H1 (cell line): ENCODE results near the gene KRTAP10-2. TPM values are rescaled to one million over a fixed set of nuclear protein-coding genes. Genes with fewer than 3 reads are reported as not detected.

Experiments
- CTCF ChIA-PET: fragments of 300-600 bp; sonication (Branson Sonifier 250); formaldehyde crosslinking; loops from one replicate; lab custom pipeline; 2021; ENCODE audit not compliant: partially characterized antibody; lab: Charles Lee
- POLR2A ChIA-PET: fragments of 300-600 bp; sonication (Branson Sonifier 250); formaldehyde crosslinking; loops from one replicate; lab custom pipeline; 2021; ENCODE audit warnings: inconsistent platforms; ENCODE audit not compliant: partially characterized antibody; lab: Charles Lee
- DNase-seq, 2 experiments: peaks; one replicate each; pipeline versions ENCODE4 v3.0.0 to v3.0.0-alpha.2; 2010 to 2022; ENCODE audit warnings: low spot score in 2 of 2, low read depth in 1 of 2, mixed read lengths in 1 of 2
- FAIRE-seq: peaks from 2 replicates; lab custom pipeline; 2011; peaks lifted over from hg19 to GRCh38; lab: Jason Lieb, UNC
- H2AFZ ChIP-seq: 2 replicates; pipeline ENCODE4 v1.8.1; 2012; ENCODE audit warnings: low read length, inconsistent platforms
- H2AK5ac ChIP-seq: 2 replicates; pipeline ENCODE4 v1.6.1; 2013; ENCODE audit warnings: low read depth, low read length
- H2BK120ac ChIP-seq: replicated peaks from 2 replicates; pipeline ENCODE3; 2013; ENCODE audit warnings: low read depth, low read length, inconsistent platforms
- H2BK12ac ChIP-seq: 2 replicates; pipeline ENCODE4 v1.6.1; 2013; ENCODE audit warnings: low read depth, low read length
- H2BK15ac ChIP-seq: 2 replicates; pipeline ENCODE4 v1.6.1; 2013; ENCODE audit warnings: low read length
- H2BK20ac ChIP-seq: 2 replicates; pipeline ENCODE4 v1.6.1; 2013; ENCODE audit warnings: low read length
- H2BK5ac ChIP-seq: 2 replicates; pipeline ENCODE4 v1.6.1; 2013; ENCODE audit warnings: low read depth, low read length
- H3K14ac ChIP-seq: 2 replicates; pipeline ENCODE4 v1.6.1; 2013; ENCODE audit warnings: inconsistent platforms; ENCODE audit not compliant: insufficient read length
- H3K18ac ChIP-seq: 2 replicates; pipeline ENCODE4 v1.6.1; 2013; ENCODE audit warnings: low read length; ENCODE audit errors: extremely low read depth
- H3K23ac ChIP-seq: 2 replicates; pipeline ENCODE4 v1.6.1; 2013; ENCODE audit warnings: inconsistent platforms; ENCODE audit not compliant: insufficient read length
- H3K23me2 ChIP-seq: 2 replicates; pipeline ENCODE4 v1.6.1; 2013; ENCODE audit warnings: low read depth, low read length
- H3K27ac ChIP-seq: 2 replicates; pipeline ENCODE4 v1.6.1; 2011; ENCODE audit warnings: low read depth, low read length, inconsistent platforms
- H3K27me3 ChIP-seq, 4 experiments: replicated peaks in 1 of 4; 1 replicate in 1 of 4; 2 replicates in 3 of 4; pipeline versions ENCODE4 v1.6.1 to v1.8.1; 2011 to 2013; ENCODE audit warnings: low read length in 3 of 4, mild to moderate bottlenecking in 3 of 4, inconsistent platforms in 2 of 4, mixed read lengths in 2 of 4, moderate library complexity in 1 of 4; ENCODE audit not compliant: control insufficient read depth in 3 of 4, insufficient read depth in 3 of 4; ENCODE audit errors: extremely low read depth in 1 of 4
- H3K36me3 ChIP-seq, 4 experiments: 2 replicates each; pipeline versions ENCODE4 v1.6.1 to v1.8.1; 2011 to 2013; ENCODE audit warnings: mild to moderate bottlenecking in 4 of 4, low read length in 3 of 4, moderate library complexity in 2 of 4, control low read depth in 1 of 4, inconsistent platforms in 1 of 4; ENCODE audit not compliant: insufficient read depth in 4 of 4, control insufficient read depth in 2 of 4
- H3K4ac ChIP-seq: replicated peaks from 2 replicates; pipeline ENCODE3; 2013; ENCODE audit warnings: low read length, low read depth, mixed read lengths, inconsistent platforms; ENCODE audit not compliant: insufficient read length
- H3K4me1 ChIP-seq, 4 experiments: replicated peaks in 1 of 4; 1 replicate in 1 of 4; 2 replicates in 3 of 4; pipeline versions ENCODE4 v1.6.1 to v1.8.1; 2011 to 2013; ENCODE audit warnings: low read length in 3 of 4, inconsistent platforms in 2 of 4, mixed read lengths in 1 of 4; ENCODE audit not compliant: insufficient read depth in 4 of 4, control insufficient read depth in 3 of 4
- H3K4me2 ChIP-seq, 2 experiments: 2 replicates each; pipeline versions ENCODE4 v1.6.1 to v1.8.1; 2011 to 2013; ENCODE audit warnings: low read depth in 2 of 2, low read length in 2 of 2, control low read depth in 1 of 2, inconsistent platforms in 1 of 2, mild to moderate bottlenecking in 1 of 2; ENCODE audit not compliant: insufficient read depth in 1 of 2
- H3K4me3 ChIP-seq, 4 experiments: fragments of 200-600, 300-600 bp in 1 of 4; sonication (generic), shearing (Covaris generic), sonication (Bioruptor Twin) in 1 of 4; 2 replicates each; pipeline versions ENCODE4 v1.5.1 to v1.8.1; 2011 to 2016; ENCODE audit warnings: low read length in 4 of 4, low read depth in 3 of 4, control low read depth in 2 of 4, inconsistent platforms in 2 of 4, mild to moderate bottlenecking in 2 of 4, mixed read lengths in 1 of 4, moderate library complexity in 1 of 4; ENCODE audit not compliant: insufficient read depth in 2 of 4; ENCODE audit errors: extremely low read depth in 1 of 4
- H3K56ac ChIP-seq: replicated peaks from 2 replicates; pipeline ENCODE3; 2013; ENCODE audit warnings: low read depth, mild to moderate bottlenecking, mixed read lengths, low read length, inconsistent platforms; ENCODE audit not compliant: insufficient read length
- H3K79me1 ChIP-seq: 2 replicates; pipeline ENCODE4 v1.6.1; 2013; ENCODE audit warnings: low read depth, low read length, control low read depth
- H3K79me2 ChIP-seq, 2 experiments: 2 replicates each; pipeline versions ENCODE4 v1.6.1 to v1.8.1; 2012 to 2013; ENCODE audit warnings: low read length in 2 of 2, mild to moderate bottlenecking in 2 of 2, inconsistent platforms in 1 of 2; ENCODE audit not compliant: insufficient read depth in 2 of 2, control insufficient read depth in 1 of 2
- H3K9ac ChIP-seq, 4 experiments: replicated peaks in 1 of 4; 1 replicate in 1 of 4; 2 replicates in 3 of 4; pipeline versions ENCODE4 v1.6.1 to v1.8.1; 2011 to 2013; ENCODE audit warnings: low read depth in 3 of 4, low read length in 3 of 4, control low read depth in 2 of 4, mild to moderate bottlenecking in 2 of 4, moderate library complexity in 2 of 4, inconsistent platforms in 1 of 4; ENCODE audit errors: extremely low read depth in 1 of 4
- H3K9me3 ChIP-seq, 2 experiments: 2 replicates each; pipeline versions ENCODE4 v1.6.1 to v1.8.1; 2012 to 2013; ENCODE audit warnings: mild to moderate bottlenecking in 2 of 2, moderate library complexity in 2 of 2, control low read depth in 1 of 2, inconsistent platforms in 1 of 2, low read depth in 1 of 2, low read length in 1 of 2, mixed read lengths in 1 of 2; ENCODE audit not compliant: insufficient read depth in 2 of 2
- H4K20me1 ChIP-seq, 2 experiments: replicated peaks in 1 of 2; 2 replicates each; pipeline versions ENCODE3 to v1.8.1; 2011 to 2013; ENCODE audit warnings: inconsistent platforms in 2 of 2, low read length in 2 of 2, mild to moderate bottlenecking in 1 of 2; ENCODE audit not compliant: insufficient read depth in 2 of 2, control insufficient read depth in 1 of 2
- H4K5ac ChIP-seq: 2 replicates; pipeline ENCODE4 v1.6.1; 2013; ENCODE audit warnings: low read length, low read depth, mixed read lengths, inconsistent platforms; ENCODE audit not compliant: insufficient read length
- H4K8ac ChIP-seq: 2 replicates; pipeline ENCODE4 v1.8.0; 2013; ENCODE audit warnings: mild to moderate bottlenecking, moderate library complexity, low read length, inconsistent platforms; ENCODE audit not compliant: insufficient read depth; ENCODE audit errors: extremely low read depth
- H4K91ac ChIP-seq: replicated peaks from 2 replicates; pipeline ENCODE3; 2013; ENCODE audit warnings: low read length, mixed read lengths, inconsistent platforms; ENCODE audit not compliant: insufficient read length
- CTBP2 ChIP-seq: IDR thresholded peaks from 2 replicates; pipeline ENCODE4 v1.7.0; 2011; ENCODE audit warnings: borderline replicate concordance, mild to moderate bottlenecking, moderate library complexity, mixed read lengths, low read length; ENCODE audit not compliant: insufficient read depth, insufficient read length
- HDAC2 ChIP-seq, 2 experiments: fragments of 300-600 bp in 1 of 2; sonication (generic) in 1 of 2; IDR thresholded peaks; 2 replicates each; pipeline ENCODE4 v1.6.1; 2011 to 2012; ENCODE audit warnings: low read depth in 2 of 2, low read length in 2 of 2, mild to moderate bottlenecking in 2 of 2, moderate library complexity in 2 of 2, borderline replicate concordance in 1 of 2, inconsistent platforms in 1 of 2
- POLR2AphosphoS5 ChIP-seq: IDR thresholded peaks from 2 replicates; pipeline ENCODE4 v1.6.1; 2011; ENCODE audit warnings: low read depth, low read length
- POU5F1 ChIP-seq: IDR thresholded peaks from 2 replicates; pipeline ENCODE4 v1.6.1; 2011; ENCODE audit warnings: low read depth, mild to moderate bottlenecking, low read length, moderate library complexity
- RBBP5 ChIP-seq: IDR thresholded peaks from 2 replicates; pipeline ENCODE4 v1.7.1; 2012; ENCODE audit warnings: low read depth, mild to moderate bottlenecking, inconsistent platforms, low read length, moderate library complexity, borderline replicate concordance
- TEAD4 ChIP-seq: IDR thresholded peaks from 2 replicates; pipeline ENCODE4 v1.6.1; 2012; ENCODE audit warnings: low read depth, low read length, inconsistent platforms, mixed read lengths
- WGBS, 2 experiments: shearing (Covaris generic) in 1 of 2; methylation state at CpG; one replicate each; pipeline versions ENCODE4 v1.1.6 to v1.1.7; 2013 to 2015; ENCODE audit warnings: low lambda C conversion rate in 2 of 2, mixed read lengths in 2 of 2, inconsistent platforms in 1 of 2, low coverage in 1 of 2, missing lambda C conversion rate in 1 of 2; ENCODE audit not compliant: insufficient replicate concordance in 2 of 2, insufficient coverage in 1 of 2, insufficient read length in 1 of 2; ENCODE audit errors: extremely low coverage in 1 of 2, missing lambda C conversion rate in 1 of 2; 5-methylcytosine and 5-hydroxymethylcytosine counted together
- polyA plus RNA-seq, 7 experiments: library from polyadenylated mRNA; depleted of rRNA in 3 of 7; stranded (reverse) in 5 of 7; unstranded in 2 of 7; fragments of >200 nt in 5 of 7; fragments of 200-250 nt in 2 of 7; gene quantifications; 1 replicate in 5 of 7; 2 replicates in 1 of 7; 4 replicates in 1 of 7; pipeline versions ENCODE4 v1.2.1 to v1.2.3, GENCODE V29; 2011 to 2013; ENCODE audit warnings: missing spikeins in 2 of 7, mixed read lengths in 2 of 7
- total RNA-seq: library from RNA; stranded (reverse); fragmentation: NEBNext Ultra II Directional; extraction: Animal tissue kit (Norgen Biotek cat#: 25700); gene quantifications from 2 replicates; pipeline ENCODE4 v1.2.1, GENCODE V29; 2021

Gene KRTAP10-2
- total and polyA plus RNA-seq, 2 of the 8 experiments (the other 6 are each of a cell fraction or from before 2014, with no cell fraction given), result 0.11 TPM; not detected in 1

DNA sequence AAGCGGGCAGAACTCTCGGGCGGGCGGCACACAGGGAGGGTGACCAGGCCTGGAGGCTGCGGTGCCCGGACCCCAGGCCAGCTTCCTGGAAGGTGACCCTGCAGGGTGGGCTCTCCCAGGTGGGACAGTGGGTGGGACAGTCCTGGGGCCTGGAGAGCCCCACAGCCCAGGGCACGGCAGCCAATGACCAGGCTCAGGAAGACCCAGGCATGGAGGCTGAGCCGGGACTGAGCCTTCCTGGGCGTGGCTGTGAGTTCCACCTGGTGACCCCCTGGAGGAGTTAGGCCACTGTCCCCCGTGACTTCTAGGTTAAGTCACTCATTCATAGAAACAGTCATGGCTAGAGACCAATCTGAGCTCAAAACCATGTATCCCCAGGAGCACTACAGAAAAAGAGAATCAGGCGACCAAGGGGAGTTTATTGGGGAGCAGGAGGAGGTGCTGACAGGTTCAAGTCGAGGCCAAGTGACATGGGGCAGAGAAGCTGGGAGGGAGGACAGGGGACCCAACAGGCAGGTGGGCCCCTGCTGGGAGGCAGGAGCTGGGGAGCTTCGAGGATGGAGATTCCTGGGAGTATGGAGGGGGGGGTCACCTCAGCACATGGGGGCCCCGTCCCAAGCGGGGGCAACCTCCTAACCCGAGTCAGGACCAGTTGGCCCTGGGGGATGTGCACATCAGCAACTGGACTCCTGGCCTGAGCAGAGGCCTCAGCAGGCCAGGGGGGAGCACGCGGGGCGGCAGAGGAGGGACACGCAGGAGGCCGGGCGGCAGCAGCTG lies 27.9 kb upstream of the KRTAP10-2 start:
- no peak overlapping the region for H3K9ac ChIP-seq
- H3K79me1 ChIP-seq, result no peaks in the 10 kb centered on the region
- TF ChIP-seq POLR2AphosphoS5 (no peak), POU5F1 (no peak), RBBP5 (no peak), CTBP2 (no peak), HDAC2 (IDR thresholded peaks at IDR 0.05; ENCODE audit: borderline replicate concordance in 1 of 2, low read depth in 2 of 2, low read length in 2 of 2) (no peak), TEAD4 (no peak)
- H2BK15ac ChIP-seq, result no peak overlapping the region
- no peak overlapping the region for H3K27ac ChIP-seq
- H2BK20ac ChIP-seq, result no peak overlapping the region
- H3K9me3 ChIP-seq, result peaks cover 0 to 9% of the 10 kb centered on the region in 2 experiments; a peak in 2 of 4 replicates
- DNase-seq (peak in 1 of 2 experiments; percentile 45), FAIRE-seq (no peak)
- no peak overlapping the region for H3K4me3 ChIP-seq
- no peak overlapping the region for H3K4me2 ChIP-seq
- no peak overlapping the region for H2BK5ac ChIP-seq
- peaks cover 0 to 8% (median 0%) of the 10 kb centered on the region in 4 experiments; a peak in 1 of 7 replicates for H3K4me1 ChIP-seq
- no peaks in the 10 kb centered on the region for H3K79me2 ChIP-seq
- H4K91ac ChIP-seq, result no peak overlapping the region
- H4K5ac ChIP-seq, result no peak overlapping the region
- WGBS, 2 experiments, result 80% methylated on average over 13 of the region's 22 CpGs; no CpG with 5 or more reads in 1 of the 2 experiments
- POLR2A ChIA-PET, result interaction anchor here (0.8 to 1.0 kb wide), 2 partner anchors 71 to 118 kb away, joined by 3 to 5 read pairs; partner anchors contain the start of gene KRTAP10-12
- CTCF ChIA-PET, result interaction anchor here (0.6 to 1.2 kb wide), 3 partner anchors 54 to 223 kb away, joined by 3 read pairs; partner anchors contain the start of gene UBE2G2
- no peak overlapping the region for H2AK5ac ChIP-seq
- H2AFZ ChIP-seq, result no peak overlapping the region
- no peak overlapping the region for H3K4ac ChIP-seq
- no peak overlapping the region for H3K56ac ChIP-seq
- no peaks in the 10 kb centered on the region; a peak in 1 of 7 replicates for H3K27me3 ChIP-seq
- no peak overlapping the region for H3K14ac ChIP-seq
- H2BK120ac ChIP-seq, result no peak overlapping the region
- no peak overlapping the region for H3K23ac ChIP-seq
- no peak overlapping the region for H3K18ac ChIP-seq
- H3K36me3 ChIP-seq, result no peaks in the 10 kb centered on the region
- H3K23me2 ChIP-seq, result no peaks in the 10 kb centered on the region
- H4K20me1 ChIP-seq, result no peaks in the 10 kb centered on the region
- peak overlapping the region; percentile 14; the same call in 1 of the 2 replicates for H4K8ac ChIP-seq
- no peak overlapping the region for H2BK12ac ChIP-seq
